NCI-H1930 (cell line): ENCODE data around the gene MGA.
A peak's percentile ranks its signal among the peaks of the same experiment; 100 is the strongest.

Experiments used
- DNase-seq, 2 experiments: peaks; one replicate each; lab custom pipeline; 2025; lab: John Stamatoyannopoulos, UW

MGA gene

DNA sequence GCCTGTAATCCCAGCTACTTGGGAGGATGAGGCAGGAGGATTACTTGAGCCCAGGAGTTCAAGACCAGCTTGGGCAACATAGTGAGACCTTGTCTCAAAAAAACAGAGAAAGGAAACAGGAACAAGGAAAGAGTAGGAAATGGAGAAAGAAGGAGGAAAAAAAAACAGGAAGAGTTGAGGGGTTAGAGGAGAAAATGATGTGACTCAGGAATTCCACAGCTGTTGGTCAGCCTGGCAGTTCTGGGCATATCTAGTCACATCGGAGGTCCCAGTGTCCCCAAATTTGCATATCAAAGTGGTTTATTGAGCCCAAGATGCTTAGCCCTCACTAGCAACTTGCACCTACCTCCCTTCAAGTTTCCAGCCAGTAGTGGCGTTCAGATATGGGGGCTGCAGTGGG is 148.9 kb downstream of the MGA start:
- no peak for DNase-seq

- no peak for DNase-seq
Measured at GRCh38 chr15:41809526-41810220, 149.5 kb downstream of the MGA start.

DNA sequence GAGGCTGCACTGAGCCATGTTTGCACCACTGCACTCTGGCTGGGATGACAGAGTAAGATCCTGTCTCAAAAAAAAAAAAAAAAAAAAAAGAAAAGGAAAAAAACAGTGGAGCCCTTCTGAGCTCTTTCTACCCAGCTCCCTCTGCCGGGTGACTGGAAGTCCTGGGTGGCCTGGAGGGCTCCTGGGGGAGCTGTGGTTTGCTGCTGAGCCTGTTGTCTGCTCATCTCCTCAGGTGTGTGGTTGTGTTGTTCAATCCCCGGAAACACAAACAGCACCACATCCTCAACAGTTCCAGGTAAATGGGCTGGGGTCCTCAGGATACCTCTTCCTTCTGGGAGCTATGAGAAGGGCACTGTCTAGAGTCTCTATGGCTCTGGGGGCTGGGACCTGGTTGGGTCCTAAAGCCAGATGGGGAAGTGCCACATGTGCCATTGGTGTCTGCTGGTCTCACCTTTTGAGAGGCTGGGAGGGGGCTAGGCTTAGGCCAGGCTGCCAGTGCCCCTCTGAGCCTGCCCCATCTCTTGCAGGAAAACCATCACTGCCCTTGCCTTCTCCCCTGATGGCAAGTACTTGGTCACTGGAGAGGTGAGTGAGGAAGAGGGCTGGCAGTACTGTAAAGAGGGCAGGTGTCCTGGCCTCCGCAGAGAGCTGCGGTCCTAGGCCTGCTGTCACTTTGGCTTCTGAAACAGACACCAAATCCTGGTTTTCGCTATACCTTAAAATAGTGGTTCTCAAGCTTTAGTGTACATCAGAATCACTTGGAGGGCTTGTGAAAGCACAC is 150.6 kb downstream of the MGA start:
- DNase-seq = no peak

GRCh38 chr15:41811432-41812195 is 151.4 kb downstream of the MGA start:
- DNase-seq = peak in 1 of 2 experiments; percentile 4

GRCh38 chr15:41812820-41813375 is 152.7 kb downstream of the MGA start:
- DNase-seq = no peak

- no peak for DNase-seq
Measured at GRCh38 chr15:41813426-41813825, 153.2 kb downstream of the MGA start.

GRCh38 chr15:41814534-41814933 is 154.3 kb downstream of the MGA start:
- DNase-seq = no peak

GRCh38 chr15:41816788-41817187 is 156.6 kb downstream of the MGA start:
- no peak for DNase-seq

GRCh38 chr15:41817327-41817726 is 157.1 kb downstream of the MGA start:
- DNase-seq = no peak

- no peak for DNase-seq
Measured at GRCh38 chr15:41817781-41818180, 157.6 kb downstream of the MGA start.

- DNase-seq = no peak
Measured at GRCh38 chr15:41819455-41820050, 159.3 kb downstream of the MGA start.

DNA sequence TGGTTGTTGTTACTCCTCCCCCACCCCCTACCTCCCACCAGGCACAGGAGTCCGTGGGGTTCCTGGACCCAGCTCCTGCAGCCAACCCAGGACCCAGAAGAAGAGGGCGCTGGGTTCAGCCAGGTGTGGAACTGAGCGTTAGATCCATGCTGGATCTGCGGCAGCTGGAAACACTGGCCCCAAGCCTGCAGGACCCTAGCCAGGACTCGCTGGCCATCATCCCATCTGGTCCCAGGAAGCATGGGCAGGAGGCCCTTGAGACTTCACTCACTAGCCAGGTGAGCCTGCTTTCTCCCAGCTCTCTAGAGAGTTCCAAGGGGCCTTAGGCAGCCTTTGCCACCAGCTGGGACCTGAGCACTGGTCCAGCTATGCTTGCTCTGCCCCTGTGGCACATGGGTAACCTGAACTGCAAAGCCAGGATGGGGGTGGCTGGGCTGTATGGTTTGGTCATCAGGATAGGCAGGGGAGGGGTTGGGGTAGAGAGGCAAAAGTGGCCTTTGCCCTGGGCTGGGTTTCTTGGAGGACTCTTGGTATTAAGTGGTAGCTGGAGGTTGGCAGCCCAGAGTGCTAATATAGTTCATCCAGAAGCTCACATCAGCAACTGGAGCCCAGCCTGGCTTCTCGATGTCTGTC is 160.7 kb downstream of the MGA start:
- no peak for DNase-seq

- DNase-seq = no peak
Measured at GRCh38 chr15:41821831-41822230, 161.6 kb downstream of the MGA start.

DNA sequence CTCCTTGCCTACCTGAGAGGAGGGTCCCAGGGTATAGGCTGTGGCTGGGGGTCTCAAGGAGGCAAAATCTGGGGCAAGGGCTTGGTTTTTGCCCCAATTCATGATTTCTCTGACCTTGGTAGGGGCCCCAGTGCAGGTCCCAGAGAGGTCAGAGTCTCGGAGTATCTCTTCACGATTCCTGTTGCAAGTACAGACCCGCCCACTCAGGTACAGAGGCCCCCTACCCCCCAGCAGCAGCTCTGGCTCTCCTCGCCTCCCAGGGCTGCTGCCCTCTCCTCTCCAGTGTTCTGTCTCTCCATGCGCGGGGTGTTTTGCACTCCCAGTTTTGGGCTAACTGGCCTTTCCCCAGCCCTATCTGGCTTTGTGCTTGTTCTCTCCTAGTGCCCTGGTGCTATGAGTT is 162.3 kb downstream of the MGA start:
- DNase-seq = no peak
